HG03469 (cell line): Measurements from ENCODE around the gene BCL6.

Experiments used
- ATAC-seq: cut with Tn5 transposase; IDR thresholded peaks from one replicate; pipeline ENCODE4 v1.9.1; 2021; ENCODE audit warnings: mild to moderate bottlenecking, moderate library complexity, moderate number of reproducible peaks; ENCODE audit not compliant: unreplicated experiment

The BCL6 gene

GRCh38 chr3:187720337-187720670, 25.0 kb downstream of the BCL6 start:
- ATAC-seq, result no peak

GRCh38 chr3:187719628-187720336, 25.5 kb downstream of the BCL6 start:
- no peak for ATAC-seq

- ATAC-seq, result no peak
Measured at GRCh38 chr3:187718802-187719201, 26.5 kb downstream of the BCL6 start.

DNA sequence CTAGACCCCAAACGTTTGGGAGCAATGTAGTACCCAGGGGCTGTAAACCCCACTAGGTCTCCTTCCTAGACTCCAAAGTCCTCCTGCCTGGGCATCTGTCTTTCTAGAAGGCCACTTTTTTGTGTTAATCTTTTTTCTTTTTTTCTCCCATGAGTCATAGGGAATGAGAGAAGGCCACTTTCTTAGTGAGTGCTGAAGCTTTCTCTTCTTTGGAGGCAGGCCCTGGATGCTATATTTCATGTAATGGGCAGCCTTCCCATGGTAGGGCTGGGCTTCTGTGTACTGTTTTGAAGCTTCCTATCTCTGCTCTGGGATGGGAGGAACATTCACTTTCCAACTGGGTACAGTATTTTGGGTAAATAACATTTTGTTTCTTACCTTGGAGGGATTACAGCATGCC, 27.7 kb downstream of the BCL6 start:
- ATAC-seq, result no peak

GRCh38 chr3:187714404-187714979, 30.8 kb downstream of the BCL6 start:
- peak; percentile 76 for ATAC-seq

GRCh38 chr3:187713504-187713903, 31.8 kb downstream of the BCL6 start:
- no peak for ATAC-seq

GRCh38 chr3:187709155-187709554, 36.1 kb downstream of the BCL6 start:
- ATAC-seq, result no peak

- ATAC-seq, result no peak
Measured at GRCh38 chr3:187708696-187709095, 36.6 kb downstream of the BCL6 start.

GRCh38 chr3:187706971-187707370, 38.3 kb downstream of the BCL6 start:
- ATAC-seq, result no peak

- no peak for ATAC-seq
Measured at GRCh38 chr3:187705164-187705563, 40.1 kb downstream of the BCL6 start.

DNA sequence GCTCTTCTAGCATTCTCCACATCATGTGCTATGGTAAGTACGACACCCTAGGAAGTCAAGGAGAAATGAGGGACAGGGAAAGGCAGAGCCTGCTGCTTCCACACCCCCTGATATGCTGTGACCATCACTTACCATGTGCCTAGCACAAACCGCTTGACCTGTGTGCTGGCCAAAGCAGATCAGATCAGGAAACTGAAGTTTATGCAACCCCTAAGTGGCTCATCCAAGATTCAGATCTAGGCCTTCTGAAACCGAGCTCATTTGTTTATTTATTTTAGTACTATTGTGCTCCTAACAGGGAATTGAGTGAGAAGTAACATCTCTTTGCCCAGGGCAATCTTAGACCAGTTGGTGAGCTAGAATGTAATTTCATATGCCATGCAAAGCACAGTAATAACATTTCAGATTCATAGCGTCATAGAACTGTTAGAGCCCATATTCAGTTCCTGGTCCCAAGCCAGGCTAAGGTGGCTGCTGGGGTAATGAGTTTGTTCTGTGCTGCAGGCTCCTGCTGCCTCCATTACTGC, 42.7 kb downstream of the BCL6 start, which contains the start of gene RTP2:
TSS of gene RTP2 (minus strand) at position 51 of the 527 bp plus-strand sequence. CDS start 429 bp downstream, outside the sequence.
- no peak for ATAC-seq

- ATAC-seq, result no peak
Measured at GRCh38 chr3:187700249-187700648, 45.0 kb downstream of the BCL6 start.

- no peak for ATAC-seq
Measured at GRCh38 chr3:187698499-187699399, 46.5 kb downstream of the BCL6 start.

DNA sequence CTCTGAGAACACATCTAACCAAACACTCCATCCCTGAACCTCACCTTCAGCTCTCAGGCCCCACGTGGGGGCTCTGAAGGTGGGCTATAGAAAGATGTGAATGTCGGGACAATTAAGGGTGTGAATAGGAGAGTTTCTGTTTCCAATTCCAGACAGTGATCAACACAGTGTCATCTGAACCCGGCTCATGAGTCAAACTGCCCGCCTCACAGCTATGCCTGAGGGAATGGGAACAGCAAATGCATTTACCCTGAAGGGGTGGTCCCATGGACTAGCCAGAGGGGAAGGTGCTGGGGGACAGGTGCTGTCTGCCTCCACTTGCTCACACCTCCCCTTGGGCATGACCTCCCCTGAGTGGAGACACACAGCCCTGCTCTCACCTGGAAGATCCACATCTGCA, 49.2 kb downstream of the BCL6 start:
- ATAC-seq, result no peak

- no peak for ATAC-seq
Measured at GRCh38 chr3:187695449-187695848, 49.8 kb downstream of the BCL6 start.

GRCh38 chr3:187694801-187695200, 50.5 kb downstream of the BCL6 start:
- ATAC-seq, result no peak

DNA sequence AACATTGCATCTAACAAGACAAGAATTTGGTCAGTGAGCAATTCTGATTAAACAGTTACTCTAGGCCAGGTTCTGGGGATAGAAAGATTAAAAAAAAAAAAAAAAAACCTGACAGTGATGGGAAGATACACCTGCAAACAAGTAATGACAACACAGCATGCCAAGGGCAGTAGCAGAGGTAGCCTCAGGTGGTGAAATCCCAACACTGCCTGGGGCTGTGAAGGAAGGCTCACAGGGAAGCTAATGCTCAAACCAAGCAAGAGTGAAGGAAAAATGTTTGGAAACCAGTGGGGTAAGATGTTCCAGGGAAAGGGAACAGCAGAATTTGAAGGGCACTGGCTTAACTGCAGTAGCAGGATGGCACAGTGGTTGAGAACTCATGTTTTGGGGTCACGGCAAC, 51.8 kb downstream of the BCL6 start:
- no peak for ATAC-seq

DNA sequence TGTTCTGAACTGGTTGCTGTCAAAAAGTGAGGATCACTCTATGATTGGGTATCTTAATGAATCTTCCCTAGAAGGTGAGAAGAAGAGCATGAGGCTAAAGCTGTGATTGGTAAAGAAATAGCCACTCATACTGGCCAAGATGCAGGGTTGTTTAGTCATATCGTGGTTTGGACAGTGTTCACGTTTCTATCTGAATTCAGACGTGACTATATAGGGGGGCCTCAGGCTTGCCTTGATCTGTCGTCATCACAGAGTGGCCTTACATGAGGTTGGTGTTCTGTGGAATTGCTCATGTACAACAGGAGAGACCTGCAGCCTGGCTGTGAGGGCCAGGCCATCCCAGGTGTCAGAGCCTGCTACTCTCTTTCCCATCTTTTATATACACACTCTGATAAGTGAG, 55.3 kb downstream of the BCL6 start:
- ATAC-seq, result no peak

DNA sequence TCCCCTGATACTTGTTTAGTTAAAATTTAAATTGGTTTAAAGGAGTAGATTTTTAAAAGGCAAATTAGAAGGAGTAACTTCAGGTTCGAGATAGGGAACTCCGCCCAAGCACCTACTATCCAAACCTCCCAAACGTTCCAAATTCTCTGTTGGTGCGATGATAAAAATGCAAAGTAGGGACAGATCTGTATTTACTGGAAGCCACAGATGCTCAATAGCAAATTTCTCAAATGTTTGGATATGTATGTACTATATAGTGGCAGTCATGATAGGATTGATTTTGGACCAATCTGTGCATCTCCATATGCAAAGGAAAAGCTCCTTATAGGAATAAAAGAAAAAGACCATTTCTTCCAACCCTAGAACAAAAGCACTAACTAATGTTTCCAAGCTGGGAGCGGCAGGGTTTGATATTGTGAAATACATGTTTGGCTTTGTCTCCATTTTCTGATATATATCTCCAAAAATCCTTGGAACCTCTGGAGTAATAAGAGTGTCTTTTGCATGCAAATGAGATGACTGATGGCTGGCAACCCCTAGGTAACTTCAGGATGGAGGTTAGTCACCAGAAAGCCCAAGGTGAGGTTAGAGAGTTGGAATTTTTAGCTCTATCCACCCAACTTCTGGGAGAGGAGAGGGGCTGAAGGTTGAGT, 58.5 kb downstream of the BCL6 start:
- no peak for ATAC-seq

GRCh38 chr3:187685948-187686347, 59.3 kb downstream of the BCL6 start:
- no peak for ATAC-seq

GRCh38 chr3:187684880-187685279, 60.4 kb downstream of the BCL6 start:
- no peak for ATAC-seq
